ENCODE results near the gene FBXO38. TPM values are rescaled to one million over a fixed set of nuclear protein-coding genes. Genes with fewer than 3 reads are reported as not detected.

The FBXO38 gene
- polyA plus RNA-seq (ENCODE audit: insufficient read length in 4 of 4), result 10 to 100 TPM; 38.7 to 55.2 (median 45.2) TPM

DNA sequence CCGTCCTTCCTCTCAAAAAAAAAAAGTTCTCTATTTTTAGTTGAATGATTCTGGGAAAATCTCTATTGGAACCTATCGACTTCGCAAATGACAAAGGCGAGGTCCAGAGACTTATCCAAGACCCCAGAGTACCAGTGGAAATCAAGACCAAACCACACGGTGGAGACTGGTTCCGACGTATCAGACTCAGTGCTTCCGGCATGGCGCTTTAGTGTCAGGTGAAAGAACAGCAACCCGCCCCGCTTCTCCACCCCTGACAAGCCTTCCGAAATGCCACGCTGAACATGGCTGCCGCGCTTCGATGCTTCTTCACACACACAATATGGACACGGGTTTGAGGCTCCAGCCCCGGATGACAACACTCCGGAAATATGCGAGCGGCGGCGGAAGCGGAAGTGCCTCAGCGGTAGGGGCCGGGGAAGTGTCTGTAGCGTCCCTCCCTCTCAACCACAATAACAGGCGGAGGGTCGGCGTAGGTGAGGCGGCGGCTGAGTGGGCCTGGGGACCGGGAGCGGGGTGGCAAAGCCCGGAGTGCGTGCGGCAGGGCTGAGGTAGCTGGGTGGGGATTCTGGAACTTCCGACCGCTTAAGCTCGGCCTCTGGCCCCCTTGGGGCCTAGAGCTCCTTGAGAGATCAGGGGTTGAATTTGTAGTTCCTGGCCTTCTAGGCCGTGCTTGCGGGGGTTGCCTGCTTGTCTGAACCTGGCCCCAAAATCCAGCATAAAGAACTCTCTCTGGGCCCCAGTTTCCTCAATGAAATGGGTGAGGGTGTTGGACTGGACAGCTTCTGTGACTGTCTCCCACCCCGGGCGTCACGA is at the start of gene FBXO38:
Gene FBXO38 (plus strand): TSS at position 395 of the 816 bp plus-strand sequence. CDS start 10,819 bp downstream, outside the sequence.
- DNase-seq (ENCODE audit: low read depth in 4 of 4, low spot score in 2 of 4), result peak; percentile 89 to 96 (median 92)

GRCh38 chr5:148335259-148335658 is 48.5 kb upstream of the FBXO38 start, which contains the start of gene SPINK9:
TSS of gene SPINK9 (plus strand) at chr5:148335559. CDS start at chr5:148335614, 55 bp downstream.
- no peak for DNase-seq (ENCODE audit: low read depth in 4 of 4, low spot score in 2 of 4)

DNA sequence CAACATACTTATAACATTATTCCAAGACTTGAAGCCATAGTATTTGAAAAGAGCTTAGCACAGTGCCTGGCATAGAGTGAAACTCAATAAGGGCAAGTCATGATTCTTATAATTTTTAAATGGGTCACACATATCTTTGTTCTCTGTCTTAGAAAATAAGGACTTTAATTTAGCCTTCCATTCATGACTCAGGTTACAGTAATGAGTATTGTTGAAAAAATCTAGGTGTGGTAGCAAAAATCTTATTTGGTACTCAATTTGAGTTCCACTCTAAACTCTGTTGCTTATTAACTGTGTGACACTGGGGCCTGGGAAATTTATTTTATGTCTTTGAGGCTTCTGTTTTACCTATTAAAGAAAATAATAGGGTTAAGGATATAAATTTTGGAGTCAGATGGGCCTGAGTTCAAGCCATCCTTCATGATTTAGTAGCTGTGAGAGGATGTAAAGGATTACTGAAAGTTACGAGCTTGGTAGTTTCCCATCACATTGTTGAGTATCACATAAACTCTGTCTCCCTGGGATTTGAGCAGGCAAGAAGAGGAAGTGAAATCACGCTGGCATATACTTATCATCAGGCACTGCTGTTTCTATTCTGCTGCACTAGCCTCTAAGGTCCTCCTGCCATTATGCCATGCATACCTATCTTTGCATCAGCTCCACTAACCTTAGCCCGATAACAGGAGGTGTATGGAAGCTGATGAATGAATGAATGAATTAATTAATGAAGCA is 46.9 kb upstream of the FBXO38 start:
- no peak for DNase-seq (ENCODE audit: low read depth in 4 of 4, low spot score in 2 of 4)

DNA sequence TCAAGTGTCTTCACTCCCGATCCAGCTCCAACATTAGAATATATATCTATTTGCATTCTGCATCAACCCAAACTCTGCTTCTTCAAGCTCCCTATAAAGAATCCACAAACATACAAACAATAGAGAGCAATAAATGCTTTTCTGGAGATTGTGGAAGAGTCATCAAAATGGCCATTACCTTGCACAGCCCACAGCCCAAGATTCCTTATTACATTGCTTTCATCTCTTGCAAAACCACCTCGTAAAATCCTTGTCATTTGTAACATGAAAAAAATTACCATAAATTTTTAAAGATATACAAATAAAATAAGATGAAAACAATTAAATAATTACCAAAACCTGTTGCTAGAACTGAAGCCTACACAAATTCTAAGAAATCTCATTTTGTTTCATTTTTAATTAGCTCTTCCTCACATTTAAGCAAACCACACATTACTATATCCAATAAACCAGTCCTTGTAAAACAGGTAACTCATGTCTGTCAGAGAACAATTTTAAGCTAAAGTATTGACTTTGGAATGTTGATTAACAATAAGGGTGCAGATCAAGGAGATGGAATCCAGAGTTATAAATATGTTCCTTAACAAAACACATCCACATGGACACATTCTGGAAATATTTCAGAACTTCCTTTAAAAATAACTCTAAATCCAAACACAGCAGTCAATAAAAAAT is 41.2 kb upstream of the FBXO38 start:
- no peak for DNase-seq (ENCODE audit: low read depth in 4 of 4, low spot score in 2 of 4)

DNA sequence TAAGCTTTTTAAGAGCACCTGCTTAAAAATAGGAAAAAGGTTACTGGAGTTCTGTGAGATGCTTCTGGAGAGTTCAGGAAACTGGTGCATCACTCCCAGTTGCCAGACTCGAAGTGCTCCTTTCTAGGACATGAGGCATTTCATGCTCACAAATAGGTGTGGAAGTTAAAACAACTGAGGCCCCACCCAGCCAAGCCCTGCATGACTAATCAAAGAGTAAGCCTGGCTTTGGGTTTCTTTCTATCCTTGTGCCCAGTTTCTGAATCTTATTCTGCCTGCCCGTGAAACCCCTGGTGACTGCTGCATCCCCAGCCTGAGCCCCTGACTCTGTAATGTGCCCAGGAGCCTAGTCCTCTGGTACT is 40.7 kb upstream of the FBXO38 start:
- DNase-seq (ENCODE audit: low read depth in 4 of 4, low spot score in 2 of 4), result no peak

- no peak for DNase-seq (ENCODE audit: low read depth in 4 of 4, low spot score in 2 of 4)
Measured at GRCh38 chr5:148343603-148344487, 39.9 kb upstream of the FBXO38 start.

GRCh38 chr5:148347706-148348105 is 36.1 kb upstream of the FBXO38 start:
- no peak for DNase-seq (ENCODE audit: low read depth in 4 of 4, low spot score in 2 of 4)

GRCh38 chr5:148352696-148353095 is 31.1 kb upstream of the FBXO38 start:
- no peak for DNase-seq (ENCODE audit: low read depth in 4 of 4, low spot score in 2 of 4)

DNA sequence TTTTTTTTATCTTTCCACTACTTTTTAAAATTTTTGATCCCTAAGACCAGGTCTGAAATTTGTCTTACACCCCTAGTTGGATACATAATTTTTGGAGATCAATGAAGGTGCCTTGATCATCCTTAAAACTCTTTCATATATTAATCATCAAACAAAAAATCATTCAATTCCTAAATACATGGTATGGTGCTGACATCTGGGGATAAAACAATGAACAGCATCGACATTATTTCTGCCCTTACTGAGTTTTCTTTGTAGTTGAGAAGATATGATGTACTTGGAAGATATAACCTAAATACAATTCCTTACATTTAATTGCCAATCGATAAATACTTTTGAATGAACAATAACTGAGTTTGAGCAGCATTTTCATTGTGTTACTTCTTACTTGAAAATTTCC is 30.1 kb upstream of the FBXO38 start:
- DNase-seq (ENCODE audit: low read depth in 4 of 4, low spot score in 2 of 4), result no peak

GRCh38 chr5:148364343-148364742 is 19.4 kb upstream of the FBXO38 start:
- no peak for DNase-seq (ENCODE audit: low read depth in 4 of 4, low spot score in 2 of 4)

DNA sequence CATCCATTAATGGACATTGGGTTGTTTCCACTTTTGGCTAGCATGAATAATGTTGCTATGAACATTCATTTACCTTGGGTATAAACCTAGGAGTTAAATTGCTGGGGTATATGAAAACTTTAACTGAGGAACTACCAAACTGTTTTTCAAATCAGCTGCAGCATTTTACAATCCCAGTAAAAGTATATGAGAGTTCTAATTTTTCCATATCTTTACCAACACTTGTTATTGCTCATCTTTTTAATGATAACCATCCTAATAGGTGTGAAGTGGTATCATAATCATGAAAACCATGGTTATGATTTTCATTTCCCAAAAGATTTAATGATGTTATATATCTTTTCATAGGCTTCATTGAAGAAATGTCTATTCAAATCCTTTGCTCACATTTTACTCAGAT is 15.5 kb upstream of the FBXO38 start:
- no peak for DNase-seq (ENCODE audit: low read depth in 4 of 4, low spot score in 2 of 4)

DNA sequence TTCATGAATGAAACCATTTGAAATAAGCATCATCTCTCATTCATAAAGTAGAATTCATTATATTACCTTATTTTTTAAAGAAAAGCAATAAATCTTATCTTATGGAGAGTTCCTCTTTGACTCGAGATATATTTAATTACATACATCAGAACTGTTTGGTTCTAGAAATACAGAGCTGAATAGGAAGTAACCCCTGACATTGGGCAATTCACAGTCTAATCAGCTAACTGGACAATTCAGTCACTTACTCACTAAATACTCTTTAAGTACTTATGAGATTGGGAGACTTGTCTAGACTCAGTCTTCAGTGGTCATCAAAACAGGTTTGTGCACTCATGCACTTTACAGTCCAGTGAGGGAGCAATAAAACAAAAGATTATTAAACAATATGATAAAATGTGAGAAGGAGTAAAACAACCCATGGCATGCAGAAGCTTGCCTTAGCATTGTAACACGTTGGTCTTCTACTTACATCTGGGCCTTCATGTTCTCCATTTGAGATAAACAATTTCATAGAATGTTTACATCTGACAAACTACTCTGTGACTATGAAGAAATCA is 11.5 kb upstream of the FBXO38 start:
- DNase-seq (ENCODE audit: low read depth in 4 of 4, low spot score in 2 of 4), result no peak

DNA sequence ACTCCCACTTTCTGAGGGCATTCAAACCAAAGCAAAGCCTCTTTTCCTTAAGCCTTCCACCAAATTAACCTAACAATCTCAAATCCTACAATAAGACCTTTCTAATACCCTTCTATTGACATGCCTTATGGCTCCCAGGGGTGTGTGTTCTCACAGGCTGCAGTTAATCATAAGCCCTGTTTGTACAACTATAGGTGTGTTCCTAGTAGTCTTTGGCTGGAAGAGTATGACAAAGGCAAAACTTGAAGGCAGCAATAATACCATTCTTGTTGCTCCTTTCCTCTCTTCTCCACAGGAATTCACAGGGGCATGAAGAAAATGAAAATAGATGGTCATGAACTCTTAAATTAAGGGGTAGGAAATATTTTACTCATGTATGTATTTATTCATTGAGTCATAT is 10.9 kb upstream of the FBXO38 start:
- no peak for DNase-seq (ENCODE audit: low read depth in 4 of 4, low spot score in 2 of 4)

DNA sequence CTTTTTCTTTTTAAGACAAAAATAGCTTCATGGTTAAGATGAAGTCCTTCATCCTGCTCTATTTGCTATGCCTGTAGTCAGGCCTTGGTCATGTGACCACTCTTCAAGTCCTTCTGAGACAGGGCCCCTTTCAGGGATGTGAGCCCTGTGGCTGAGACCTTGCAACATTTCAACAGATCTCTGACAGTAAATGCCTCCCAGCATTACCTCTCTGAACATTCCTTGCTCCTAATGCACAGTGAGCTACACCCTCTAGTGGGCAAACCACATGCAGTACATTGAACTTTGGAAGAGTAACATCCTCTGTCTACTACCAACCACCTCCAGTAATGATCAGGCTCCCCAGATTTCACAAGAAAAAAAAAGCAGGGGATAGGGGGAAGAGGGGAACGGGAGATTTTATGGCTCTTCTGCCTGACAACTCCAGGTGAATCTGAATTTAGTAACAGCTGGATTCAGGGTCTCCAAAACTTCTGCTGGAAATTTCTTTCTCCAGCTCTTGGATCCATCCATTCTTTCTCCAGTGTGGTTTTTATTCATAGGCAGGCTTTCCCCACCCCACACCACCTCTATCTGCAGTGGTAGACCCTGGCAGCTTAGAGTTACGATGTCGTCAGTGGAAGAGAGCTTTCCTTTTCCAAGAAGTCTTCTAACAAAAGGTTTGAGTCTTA is 8.9 kb upstream of the FBXO38 start:
- DNase-seq (ENCODE audit: low read depth in 4 of 4, low spot score in 2 of 4), result peak in 2 of 4 donors; percentile 6 to 12

DNA sequence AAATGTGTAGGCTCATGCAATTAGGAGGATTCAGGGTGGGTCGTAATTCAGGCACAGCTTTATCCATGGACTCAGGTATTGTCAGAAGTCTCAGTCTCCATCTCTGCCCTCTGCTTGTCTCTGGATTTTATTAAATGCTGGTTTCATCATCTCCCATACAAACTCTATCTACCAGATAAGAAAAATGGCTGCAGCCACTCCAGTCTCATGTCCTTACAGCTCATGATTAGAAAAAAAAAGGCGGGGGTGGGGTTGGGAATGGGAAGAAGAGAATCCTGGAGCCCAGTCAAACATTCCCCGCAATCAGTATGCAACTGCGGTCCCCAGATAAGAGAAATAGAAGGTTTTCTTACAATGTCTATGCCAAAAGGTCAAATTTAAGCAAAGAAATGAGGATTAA is 7.6 kb upstream of the FBXO38 start:
- no peak for DNase-seq (ENCODE audit: low read depth in 4 of 4, low spot score in 2 of 4)

DNA sequence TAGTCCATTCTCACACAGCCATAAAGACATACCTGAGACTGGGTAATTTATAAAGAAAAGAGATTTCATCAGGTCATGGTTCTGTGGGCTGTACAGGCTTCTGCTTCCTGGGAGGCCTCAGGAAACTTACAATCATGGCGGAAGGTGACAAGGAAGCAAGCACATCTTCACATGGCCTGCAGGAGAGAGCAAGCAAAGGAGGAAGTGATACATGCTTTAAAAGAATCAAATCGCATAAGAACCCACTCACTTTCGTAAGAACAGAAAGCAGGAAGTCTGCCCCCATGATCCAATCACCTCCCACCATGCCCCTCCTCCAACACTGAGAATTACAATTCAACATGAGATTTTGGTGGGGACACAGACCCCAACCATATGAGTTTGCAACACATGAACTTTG is 5.1 kb upstream of the FBXO38 start:
- DNase-seq (ENCODE audit: low read depth in 4 of 4, low spot score in 2 of 4), result no peak

- DNase-seq (ENCODE audit: low read depth in 4 of 4, low spot score in 2 of 4), result no peak
Measured at GRCh38 chr5:148379340-148379739, 4.4 kb upstream of the FBXO38 start.

GRCh38 chr5:148381906-148382305 is 1.9 kb upstream of the FBXO38 start:
- DNase-seq (ENCODE audit: low read depth in 4 of 4, low spot score in 2 of 4), result no peak

DNA sequence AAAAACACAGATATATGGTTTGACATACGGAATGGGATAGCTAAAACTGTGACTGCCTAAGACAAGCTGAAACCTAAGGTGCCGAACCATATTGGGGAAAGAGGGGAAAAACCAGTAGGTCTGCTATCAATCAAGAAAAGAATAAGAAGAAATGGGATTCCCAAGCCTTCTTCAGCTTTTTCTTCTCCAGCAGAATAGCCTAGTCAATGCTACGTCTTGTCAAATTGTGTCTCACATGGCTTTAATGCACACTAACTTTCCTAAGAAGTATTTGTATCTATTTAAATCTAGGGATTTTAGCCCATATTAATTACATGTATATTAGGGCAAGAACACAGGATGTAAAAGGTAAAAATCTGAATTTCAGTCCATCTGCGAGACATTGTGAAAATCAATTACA is 797 bp upstream of the FBXO38 start:
- peak in 2 of 4 donors; percentile 10 to 25 for DNase-seq (ENCODE audit: low read depth in 4 of 4, low spot score in 2 of 4)

Data from left renal cortex interstitium (tissue), 4 donors.